ENCODE data around the gene PIK3R6. TPM values are rescaled to one million over a fixed set of nuclear protein-coding genes. Genes with fewer than 3 reads are reported as not detected.

Gene PIK3R6
- total and polyA plus RNA-seq, 2 of the 13 experiments (the other 11 are each of a cell fraction or from before 2014, with no cell fraction given), result not detected

DNA sequence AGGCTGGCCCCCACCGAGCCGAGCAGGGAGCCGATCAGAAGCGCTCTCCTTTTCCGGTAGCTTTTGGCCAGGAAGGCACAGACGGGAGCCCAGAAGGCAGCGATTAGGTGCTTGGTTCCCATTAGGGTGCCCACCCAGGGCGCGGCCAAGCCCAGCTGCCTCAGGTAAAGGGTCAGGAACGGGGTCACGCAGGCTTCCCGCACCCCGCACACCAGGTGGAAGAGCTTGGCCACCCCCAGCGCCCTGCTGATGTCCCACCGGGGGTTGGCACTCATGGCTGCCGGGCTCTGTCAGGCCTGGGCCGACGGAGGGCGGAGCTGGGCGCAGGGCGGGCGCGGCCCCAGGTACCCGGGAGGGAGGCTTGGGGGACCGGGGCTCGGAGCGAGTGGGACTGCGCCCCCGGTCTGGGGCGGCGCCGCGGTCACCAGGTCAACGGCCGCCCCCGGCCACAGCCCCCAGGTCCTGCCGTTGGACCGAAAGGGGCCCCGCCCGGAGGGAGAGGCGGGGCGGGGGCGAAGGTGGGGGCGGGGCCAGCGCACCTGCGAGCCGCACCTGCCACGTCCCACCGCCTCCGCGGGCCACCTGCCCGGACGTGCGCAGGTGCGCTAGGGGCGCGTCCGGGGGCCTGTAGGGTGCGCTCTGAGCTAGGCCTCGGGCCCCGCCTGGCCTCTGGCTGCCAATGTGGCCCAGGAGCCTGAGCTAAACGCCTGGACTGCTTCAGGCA lies 68.5 kb downstream of the PIK3R6 start, which contains the start of gene MFSD6L:
TSS of gene MFSD6L (minus strand) at position 520 of the 724 bp plus-strand sequence. CDS start at position 275, 245 bp downstream.
- CTCF ChIA-PET (ENCODE audit: low intra/inter-chr PET ratio, low total read pairs), result no interaction called here
- Histone ChIP-seq H3K9me3 (ENCODE audit: low read length) (no peaks in the 10 kb centered on the region), H3K4me2 (ENCODE audit: low read depth, low read length) (no peak within 1 kb of the TSS), H3K79me2 (ENCODE audit: insufficient read depth, low read length) (no peaks in the 10 kb centered on the region), H3K4me3 (replicated peaks in 1 of 3; ENCODE audit: insufficient read depth in 1 of 3, low read depth in 2 of 3, low read length in 3 of 3) (no peak within 1 kb of the TSS), H3K9ac (ENCODE audit: insufficient read depth, low read depth, low read length) (no peak within 1 kb of the TSS), H3K36me3 (replicated peaks in 1 of 2; ENCODE audit: control insufficient read depth in 1 of 2, insufficient read depth in 2 of 2, low read length in 2 of 2) (no peaks in the 10 kb centered on the region), H2AFZ (ENCODE audit: low read length) (no peak within 1 kb of the TSS), H3K27me3 (ENCODE audit: control insufficient read depth in 1 of 2, insufficient read depth in 2 of 2, low read length in 2 of 2) (peaks cover 4 to 53% of the 10 kb centered on the region in 2 experiments), H3K27ac (ENCODE audit: extremely low read length, insufficient read depth, low read length) (no peak within 1 kb of the TSS), H3K4me1 (ENCODE audit: insufficient read depth, low read length) (no peaks in the 10 kb centered on the region), H4K20me1 (ENCODE audit: insufficient read depth, low read length) (no peaks in the 10 kb centered on the region)
- in situ Hi-C loops (cut with HindIII; ENCODE audit: extremely low pct_ligation_motif_present, low pct_unique_long_range_greater_than_20kb) (loop anchor here (5.0 kb wide), 1 partner anchor 98 kb away; no protein-coding TSS in a partner anchor), intact Hi-C loops (cut with micrococcal nuclease; ENCODE audit: unreplicated experiment) (no loop called here)
- no peak for DNase-seq (ENCODE audit: low spot score)
- POLR2A ChIA-PET, result no interaction called here
- TF ChIP-seq PAF1 (CRISPR knock-in tag; IDR thresholded peaks at IDR 0.05) (no peak), ZNF7 (CRISPR knock-in tag; IDR thresholded peaks at IDR 0.05) (no peak), NR3C1 (CRISPR knock-in tag; IDR thresholded peaks at IDR 0.05) (no peak), CBFB (CRISPR knock-in tag; IDR thresholded peaks at IDR 0.05) (no peak), ASH2L (IDR thresholded peaks at IDR 0.05; ENCODE audit: insufficient read length, low read depth, low read length) (no peak), FOSL1 (CRISPR knock-in tag; IDR thresholded peaks at IDR 0.05; ENCODE audit: borderline replicate concordance) (no peak), ZNF607 (CRISPR knock-in tag; IDR thresholded peaks at IDR 0.05; ENCODE audit: borderline replicate concordance) (no peak), HOXA5 (CRISPR knock-in tag; IDR thresholded peaks at IDR 0.05) (no peak)
- TF ChIP-seq, protein P1, sequence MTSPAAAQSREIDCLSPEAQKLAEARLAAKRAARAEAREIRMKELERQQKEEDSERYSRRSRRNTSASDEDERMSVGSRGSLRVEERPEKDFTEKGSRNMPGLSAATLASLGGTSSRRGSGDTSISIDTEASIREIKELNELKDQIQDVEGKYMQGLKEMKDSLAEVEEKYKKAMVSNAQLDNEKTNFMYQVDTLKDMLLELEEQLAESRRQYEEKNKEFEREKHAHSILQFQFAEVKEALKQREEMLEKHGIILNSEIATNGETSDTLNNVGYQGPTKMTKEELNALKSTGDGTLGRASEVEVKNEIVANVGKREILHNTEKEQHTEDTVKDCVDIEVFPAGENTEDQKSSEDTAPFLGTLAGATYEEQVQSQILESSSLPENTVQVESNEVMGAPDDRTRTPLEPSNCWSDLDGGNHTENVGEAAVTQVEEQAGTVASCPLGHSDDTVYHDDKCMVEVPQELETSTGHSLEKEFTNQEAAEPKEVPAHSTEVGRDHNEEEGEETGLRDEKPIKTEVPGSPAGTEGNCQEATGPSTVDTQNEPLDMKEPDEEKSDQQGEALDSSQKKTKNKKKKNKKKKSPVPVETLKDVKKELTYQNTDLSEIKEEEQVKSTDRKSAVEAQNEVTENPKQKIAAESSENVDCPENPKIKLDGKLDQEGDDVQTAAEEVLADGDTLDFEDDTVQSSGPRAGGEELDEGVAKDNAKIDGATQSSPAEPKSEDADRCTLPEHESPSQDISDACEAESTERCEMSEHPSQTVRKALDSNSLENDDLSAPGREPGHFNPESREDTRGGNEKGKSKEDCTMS (CRISPR knock-in tag; conservative IDR thresholded peaks at IDR 0.05), result no peak
- FAIRE-seq, result no peak
- BruUV-seq (replicated peaks), result no TSS peak
- 73% methylated on average over 13 of the region's 62 CpGs for WGBS (ENCODE audit: low lambda C conversion rate)
- no peak for ATAC-seq

All from HepG2 (cell line).